ENCODE data around the gene MBTPS1. TPM values are rescaled to one million over a fixed set of nuclear protein-coding genes. Genes with fewer than 3 reads are reported as not detected.

Gene MBTPS1
- polyA plus RNA-seq, 1 donor, result 66.1 TPM

DNA sequence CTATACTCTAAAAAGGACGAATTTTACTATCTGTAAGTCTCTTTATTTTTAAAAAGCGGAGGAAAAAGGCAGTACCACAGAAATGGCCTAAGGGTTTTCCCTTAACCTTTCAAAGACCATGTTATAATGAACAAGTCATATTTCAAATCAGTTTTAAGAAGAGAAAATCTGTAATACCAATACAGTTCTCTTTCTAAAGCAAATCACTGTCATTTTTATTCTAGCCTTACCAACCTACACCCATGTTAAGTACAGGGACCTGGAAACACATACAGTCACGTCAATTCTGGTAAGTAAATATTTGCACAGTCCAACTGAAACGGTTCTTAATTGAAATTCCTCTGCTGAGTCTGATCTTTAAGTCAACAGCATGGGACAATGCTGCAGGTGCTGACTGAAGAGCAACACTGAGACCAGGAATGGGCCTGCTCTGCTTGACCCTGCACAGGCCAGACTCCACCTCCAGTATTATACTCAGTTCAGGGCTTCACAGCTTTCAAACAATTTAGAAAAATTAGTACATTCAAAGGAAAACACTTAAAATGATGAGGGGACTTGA is 20.2 kb downstream of the MBTPS1 start:
- DNase-seq, result no peak

GRCh38 chr16:84095466-84095865 is 21.3 kb downstream of the MBTPS1 start:
- DNase-seq, result no peak

DNA sequence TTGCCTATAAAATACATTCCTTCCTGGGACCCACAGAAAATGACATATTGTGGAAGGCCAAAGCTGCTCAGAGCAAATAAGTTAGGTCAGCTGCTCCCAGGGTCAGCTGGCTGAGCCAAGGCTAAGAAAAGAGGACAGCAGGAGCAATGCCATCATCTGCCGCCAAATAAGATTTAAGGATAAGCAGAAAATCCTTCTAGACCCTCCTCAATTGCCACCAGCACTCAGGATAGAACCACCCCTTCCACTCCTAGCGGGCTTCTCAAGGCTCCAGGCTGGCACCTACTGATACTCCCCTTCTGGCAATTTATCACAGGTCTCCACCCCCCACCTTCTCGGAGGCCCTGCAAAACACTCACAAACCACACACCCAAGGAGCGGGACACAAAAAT is 22.9 kb downstream of the MBTPS1 start:
- no peak for DNase-seq

DNA sequence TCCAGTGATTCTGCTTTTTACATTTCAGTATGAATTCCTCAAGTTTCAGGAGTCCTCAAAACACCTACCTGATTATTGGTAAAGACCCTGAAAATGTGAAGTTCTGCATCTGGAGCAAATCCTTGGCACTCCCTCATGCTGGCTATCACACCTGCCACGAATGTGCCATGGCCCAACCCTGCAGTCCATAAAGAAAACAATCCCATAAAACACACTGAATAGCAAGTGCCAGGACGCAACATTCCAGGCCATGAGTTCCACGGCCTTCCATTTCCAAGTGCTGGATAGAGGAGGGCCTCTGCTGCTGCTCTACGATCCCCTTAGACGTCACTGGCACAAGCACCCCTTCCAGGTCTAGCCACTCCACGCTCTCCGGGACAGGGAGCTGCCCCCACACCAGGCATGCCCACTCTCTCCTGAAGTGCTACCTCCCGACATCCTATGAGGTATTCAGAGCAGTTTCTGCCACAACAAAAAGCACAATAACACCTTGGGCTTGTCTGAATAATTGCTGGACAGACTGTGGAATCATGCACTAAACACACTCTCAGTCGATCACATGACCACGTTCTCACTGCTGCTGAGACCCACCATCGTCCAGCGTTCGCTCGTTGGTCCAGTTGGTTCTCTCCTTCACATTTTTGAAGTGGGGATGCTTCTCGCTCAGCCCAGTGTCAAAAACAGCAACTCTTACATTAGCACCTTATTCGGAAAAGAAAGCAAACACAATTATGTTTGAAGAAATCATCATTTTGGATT is 23.4 kb downstream of the MBTPS1 start:
- no peak for DNase-seq

GRCh38 chr16:84091460-84091859 is 25.3 kb downstream of the MBTPS1 start:
- no peak for DNase-seq

DNA sequence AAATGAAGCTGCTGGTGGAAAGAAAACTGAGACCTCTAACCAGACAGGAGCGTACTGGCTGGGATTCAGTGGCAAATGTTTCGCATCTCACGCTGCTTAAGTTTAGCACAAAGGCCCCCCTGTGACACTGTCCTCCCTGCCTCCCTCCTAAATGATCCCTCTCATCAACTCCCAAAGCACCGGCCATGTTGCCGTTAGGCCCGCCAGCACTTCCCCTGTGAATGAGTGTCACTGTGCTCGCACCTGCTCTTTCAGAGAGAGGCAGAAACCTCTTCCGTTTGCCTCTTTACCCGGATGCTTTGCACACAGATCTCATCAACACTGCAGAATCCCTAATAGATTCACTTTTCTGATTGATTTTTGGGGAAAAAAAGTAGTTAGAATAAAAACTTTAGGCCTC is 26.5 kb downstream of the MBTPS1 start:
- no peak for DNase-seq

- DNase-seq, result no peak
Measured at GRCh38 chr16:84088695-84089395, 27.9 kb downstream of the MBTPS1 start.

GRCh38 chr16:84087466-84088151 is 29.1 kb downstream of the MBTPS1 start:
- no peak for DNase-seq

- DNase-seq, result no peak
Measured at GRCh38 chr16:84087001-84087400, 29.7 kb downstream of the MBTPS1 start.

DNA sequence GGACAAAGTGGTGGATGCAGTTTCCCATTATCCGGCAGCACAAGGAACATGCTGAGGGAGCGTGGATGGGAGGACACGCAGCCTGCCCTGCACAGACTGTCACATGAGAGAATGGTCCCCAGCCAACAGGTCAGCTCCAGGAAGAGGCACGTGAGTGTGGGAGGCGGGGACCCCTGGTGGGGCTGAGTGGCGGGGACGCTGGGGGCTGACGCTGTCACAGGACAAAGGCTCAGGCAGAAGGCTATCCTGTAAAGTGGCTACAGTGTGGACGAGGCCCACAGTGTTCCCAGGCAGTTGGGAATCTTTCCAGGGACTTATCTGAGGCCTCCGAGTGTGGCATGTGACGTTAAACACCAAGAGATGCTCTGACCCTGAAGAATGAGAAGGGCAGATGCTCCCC is 30.4 kb downstream of the MBTPS1 start:
- no peak for DNase-seq

- DNase-seq, result no peak
Measured at GRCh38 chr16:84085773-84086172, 31.0 kb downstream of the MBTPS1 start.

GRCh38 chr16:84085271-84085667 is 31.5 kb downstream of the MBTPS1 start:
- no peak for DNase-seq

DNA sequence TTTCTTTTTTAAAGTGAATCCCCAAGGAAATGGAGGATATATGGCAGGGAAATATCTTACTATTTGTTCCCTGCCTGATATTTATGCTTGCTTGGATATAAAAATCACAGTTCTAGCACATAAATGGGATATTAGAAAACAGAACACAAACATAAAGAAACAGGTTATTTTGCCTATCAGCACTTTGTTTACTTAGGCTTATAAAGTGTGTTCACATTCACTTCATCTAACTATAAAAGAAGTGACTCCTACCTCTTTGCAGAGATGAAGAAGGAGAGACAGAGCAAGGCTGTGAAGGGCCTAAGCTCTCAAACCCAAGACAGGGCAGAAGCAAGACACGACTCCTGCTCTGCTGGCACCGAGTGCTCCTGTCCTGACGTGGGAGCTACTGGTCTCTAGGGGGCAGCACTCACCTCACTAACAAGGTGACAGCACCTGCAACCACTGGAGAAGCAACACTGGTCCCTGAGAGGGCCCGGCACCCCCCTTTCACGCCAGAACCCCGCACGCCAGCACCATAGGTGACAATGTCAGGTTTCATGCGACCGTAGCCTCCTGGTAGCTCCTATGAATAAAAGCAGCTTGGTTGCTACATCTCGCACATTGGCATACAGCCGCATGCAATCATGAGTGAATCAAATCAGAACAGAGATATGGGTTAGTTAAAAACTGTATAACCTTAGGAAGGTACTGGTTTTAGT is 32.0 kb downstream of the MBTPS1 start:
- DNase-seq, result no peak

GRCh38 chr16:84082835-84083569 is 33.7 kb downstream of the MBTPS1 start:
- no peak for DNase-seq

GRCh38 chr16:84082110-84082509 is 34.6 kb downstream of the MBTPS1 start:
- no peak for DNase-seq

DNA sequence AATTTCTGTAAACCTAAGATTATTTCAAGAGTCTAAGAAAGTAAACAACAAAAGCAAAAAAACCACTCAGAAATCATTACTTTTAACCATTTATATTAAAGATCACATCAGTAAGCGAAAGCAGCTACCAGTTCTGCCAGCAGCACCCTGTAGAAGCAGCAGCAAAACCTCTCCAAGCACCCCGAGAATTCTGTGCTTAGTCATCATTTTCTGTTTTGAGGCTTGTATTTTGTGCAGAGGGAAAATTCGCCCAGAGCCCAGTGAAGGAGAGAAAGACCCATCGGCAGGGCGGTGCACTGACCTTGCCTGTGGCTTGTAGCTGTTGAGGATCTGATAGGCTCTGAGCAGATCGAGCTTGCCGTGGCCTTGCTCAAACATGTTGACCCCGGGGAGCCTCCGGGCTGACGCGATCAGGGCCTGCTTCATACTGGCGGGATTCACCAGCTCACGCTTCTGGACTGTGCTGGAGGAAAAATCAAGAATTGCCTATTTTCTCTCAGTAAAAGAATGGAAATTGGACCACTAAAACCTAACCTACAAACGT is 35.2 kb downstream of the MBTPS1 start:
- no peak for DNase-seq

- DNase-seq, result no peak
Measured at GRCh38 chr16:84080813-84081212, 35.9 kb downstream of the MBTPS1 start.

DNA sequence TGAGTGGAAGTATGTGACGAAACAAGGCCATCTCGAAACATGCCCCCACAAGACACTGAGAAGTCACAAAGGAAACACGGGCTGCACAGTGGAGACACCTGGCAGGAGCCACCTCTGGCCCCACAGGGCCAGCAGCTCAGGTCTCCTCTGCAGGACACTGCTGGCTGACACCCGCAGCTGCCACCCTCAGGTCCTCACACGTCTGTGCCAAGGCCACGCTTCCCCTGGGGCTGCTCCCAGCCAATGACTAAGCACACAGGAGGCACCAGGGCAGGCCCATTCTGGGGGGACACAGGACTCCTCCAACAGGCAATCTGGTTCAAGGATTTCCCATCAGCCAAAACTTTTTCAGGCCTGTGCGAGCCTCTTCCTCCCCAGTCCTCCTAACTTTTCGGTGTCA is 36.4 kb downstream of the MBTPS1 start:
- no peak for DNase-seq

- DNase-seq, result no peak
Measured at GRCh38 chr16:84079664-84080063, 37.1 kb downstream of the MBTPS1 start.

GRCh38 chr16:84075376-84075775 is 41.4 kb downstream of the MBTPS1 start:
- no peak for DNase-seq

DNA sequence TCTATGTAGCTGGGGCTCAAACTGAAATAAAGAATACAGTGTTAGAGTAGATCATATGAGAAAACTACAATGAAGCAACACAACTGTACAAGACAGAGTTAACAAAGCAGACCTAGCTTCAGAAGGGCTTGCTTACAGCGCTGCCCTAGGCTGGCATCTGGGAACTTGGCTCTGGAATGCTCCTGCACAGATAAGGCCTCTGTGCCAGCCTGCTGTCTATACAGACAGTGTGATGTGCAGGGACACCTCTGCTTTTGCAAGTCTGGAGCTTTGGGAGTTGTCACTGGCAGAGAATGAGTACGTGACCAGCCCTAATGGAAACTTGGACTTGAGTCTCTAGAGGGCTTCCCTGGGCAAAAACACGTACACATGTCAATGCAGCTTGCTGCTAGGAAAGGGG is 42.0 kb downstream of the MBTPS1 start:
- no peak for DNase-seq

DNA sequence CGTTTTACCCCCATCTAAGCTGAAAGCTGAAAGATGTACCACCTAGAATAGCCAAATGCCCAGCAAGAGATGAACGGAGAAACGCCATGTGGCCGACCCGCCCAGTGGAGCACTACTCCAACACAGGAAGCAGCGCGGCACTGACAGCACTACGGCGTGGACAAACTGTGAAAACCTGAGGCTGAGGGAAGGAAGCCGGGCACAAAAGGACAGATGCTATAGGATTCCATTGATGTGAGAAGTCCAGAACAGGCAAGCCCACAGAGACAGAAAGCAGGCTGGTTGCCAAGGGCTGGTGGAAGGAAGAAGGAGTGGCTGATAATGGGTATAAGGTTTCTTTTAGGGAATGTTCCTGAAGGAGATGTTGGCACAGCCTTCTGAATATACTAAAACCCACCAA is 44.7 kb downstream of the MBTPS1 start:
- no peak for DNase-seq
